ENCODE results near the gene MPND.

- no peak for TF ChIP-seq POLR2A (IDR thresholded peaks at IDR 0.05)
- TF ChIP-seq CTCF (IDR thresholded peaks at IDR 0.05) = no peak
Observed at GRCh38 chr19:4390567-4391305, 47.4 kb downstream of the MPND start.
